HFFc6 (cell line): Measurements from ENCODE around the gene CD80. TPM values are rescaled to one million over a fixed set of nuclear protein-coding genes. Genes with fewer than 3 reads are reported as not detected.

Experiments
- DNase-seq: peaks from one replicate; pipeline ENCODE4 v3.0.0-alpha.2; 2018
- H3K27ac Mint-ChIP-seq: 2 replicates; pipeline ENCODE4 v1.8.0; 2020; ENCODE audit warnings: mild to moderate bottlenecking, mixed read lengths
- H3K27me3 Mint-ChIP-seq: 2 replicates; pipeline ENCODE4 v1.8.0; 2021; ENCODE audit warnings: mild to moderate bottlenecking, moderate library complexity, mixed read lengths; ENCODE audit not compliant: insufficient read depth
- H3K36me3 Mint-ChIP-seq: 2 replicates; pipeline ENCODE4 v1.8.0; 2021; ENCODE audit warnings: low read depth, mixed read lengths
- H3K4me1 Mint-ChIP-seq: 2 replicates; pipeline ENCODE4 v1.8.0; 2020; ENCODE audit warnings: low read depth, mixed read lengths
- H3K4me3 Mint-ChIP-seq: 2 replicates; pipeline ENCODE4 v1.8.0; 2020; ENCODE audit warnings: mild to moderate bottlenecking, moderate library complexity, mixed read lengths
- H3K9me3 Mint-ChIP-seq: 2 replicates; pipeline ENCODE4 v1.8.0; 2020; ENCODE audit warnings: mild to moderate bottlenecking, mixed read lengths
- CTCF ChIP-seq: fragments of 200-600 bp; sonication (generic); IDR thresholded peaks from 2 replicates; pipeline ENCODE4 v1.5.0; 2021; ENCODE audit warnings: antibody characterized with exemption, mild to moderate bottlenecking
- total RNA-seq, 6 experiments: library from RNA; stranded (reverse); fragmentation: NEBNext Ultra II Directional; extraction: Animal tissue kit (Norgen Biotek cat#: 25700); gene quantifications; 2 replicates in 1 of 6; 3 replicates in 5 of 6; pipeline ENCODE4 v1.2.3, GENCODE V29; 2021

CD80 gene
- total RNA-seq, 6 experiments from 2014 or later: not detected

- H3K4me3 Mint-ChIP-seq: no peak overlapping the region
- no peak for TF ChIP-seq CTCF
- H3K9me3 Mint-ChIP-seq: no peaks in the 10 kb centered on the region
- H3K27ac Mint-ChIP-seq: no peak overlapping the region
- peaks cover 22% of the 10 kb centered on the region for H3K27me3 Mint-ChIP-seq
- no peaks in the 10 kb centered on the region for H3K4me1 Mint-ChIP-seq
- DNase-seq: no peak
- no peaks in the 10 kb centered on the region for H3K36me3 Mint-ChIP-seq
These were observed 7.8 kb downstream of the CD80 start for GRCh38 chr3:119551598-119551997.

DNA sequence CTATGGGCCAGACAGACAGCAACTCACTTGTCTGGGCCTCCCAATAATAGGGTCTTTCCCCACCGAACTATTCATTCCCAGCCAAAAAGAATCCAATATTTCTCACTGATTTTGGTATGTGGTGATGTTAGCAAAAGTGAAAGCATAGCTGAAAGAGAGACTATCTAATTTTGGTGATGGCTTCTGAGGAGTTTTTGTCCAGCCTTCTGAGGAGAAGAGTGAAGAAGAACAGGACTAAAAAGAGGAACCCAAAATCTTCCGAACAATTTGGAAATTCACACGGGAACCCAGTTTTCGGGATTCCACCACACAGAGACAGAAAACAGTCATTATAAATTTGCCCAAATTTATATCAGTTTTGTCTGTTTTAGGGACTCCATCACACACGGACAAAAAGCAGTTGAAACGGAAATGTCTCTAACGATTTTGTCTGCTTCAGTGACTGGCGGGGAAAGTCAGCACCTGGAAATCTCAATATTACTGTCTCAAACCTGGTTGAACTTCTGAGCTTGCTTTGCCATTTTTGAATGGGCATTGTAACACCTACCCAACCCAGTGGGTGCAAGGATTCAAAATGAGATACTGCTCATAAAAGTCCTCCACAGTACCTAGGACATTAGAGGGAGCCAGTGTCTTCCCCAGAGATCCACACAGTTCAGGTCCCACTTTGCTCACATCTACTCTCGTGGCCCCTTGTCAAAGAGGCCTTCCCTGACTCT is 9.1 kb downstream of the CD80 start:
- Mint-ChIP-seq H3K36me3 (no peaks in the 10 kb centered on the region), H3K27ac (no peak overlapping the region)

DNA sequence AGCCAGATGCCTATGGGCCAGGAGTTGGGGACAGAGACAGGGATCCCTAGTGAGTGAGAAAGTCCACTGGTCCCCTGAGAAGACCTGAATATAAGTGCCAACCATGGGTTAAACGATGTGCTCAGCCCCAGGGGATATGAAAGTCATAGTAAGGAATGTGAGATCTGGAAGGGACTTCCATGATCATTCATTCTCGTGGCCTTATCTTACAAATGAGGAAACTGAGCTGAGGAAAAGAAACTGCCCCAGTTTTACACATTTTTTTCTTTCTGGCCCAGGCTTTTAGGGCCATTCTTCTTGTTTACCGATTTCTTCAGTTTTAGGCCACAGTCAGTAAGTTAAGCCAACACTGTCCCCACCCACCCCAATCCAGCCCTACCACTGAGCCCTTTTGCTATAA is 11.1 kb downstream of the CD80 start:
- no peak for DNase-seq
- no peaks in the 10 kb centered on the region for H3K9me3 Mint-ChIP-seq
- no peak for TF ChIP-seq CTCF
- no peak overlapping the region for H3K27ac Mint-ChIP-seq
- H3K4me3 Mint-ChIP-seq: no peak overlapping the region
- no peaks in the 10 kb centered on the region for H3K36me3 Mint-ChIP-seq
- H3K4me1 Mint-ChIP-seq: no peaks in the 10 kb centered on the region
- peaks cover 10% of the 10 kb centered on the region for H3K27me3 Mint-ChIP-seq

More for the DNA sequence above, 9.1 kb downstream of the CD80 start:
- no peak for TF ChIP-seq CTCF
- H3K4me3 Mint-ChIP-seq: no peak overlapping the region; the same call in 1 of the 2 replicates
- no peaks in the 10 kb centered on the region for H3K4me1 Mint-ChIP-seq
- no peaks in the 10 kb centered on the region for H3K9me3 Mint-ChIP-seq
- H3K27me3 Mint-ChIP-seq: peaks cover 15% of the 10 kb centered on the region
- no peak for DNase-seq

DNA sequence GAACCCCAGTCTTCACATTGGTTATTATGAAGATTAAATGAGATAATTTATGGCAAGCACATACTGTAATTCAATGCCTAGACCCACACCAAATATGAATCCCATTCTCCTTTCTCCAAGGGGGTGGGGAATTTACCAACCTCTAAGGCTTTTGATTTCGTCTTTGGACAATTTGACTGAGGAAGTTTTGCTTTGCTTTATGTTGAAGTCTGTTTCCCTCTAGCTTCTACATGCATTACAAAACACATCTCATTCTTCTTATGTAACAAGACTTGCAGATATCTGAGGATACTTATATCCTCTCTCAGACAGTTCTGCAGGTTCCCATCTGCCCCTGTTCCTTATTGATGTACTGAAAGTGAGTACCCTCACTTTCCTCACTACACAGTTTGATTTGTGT is 12.2 kb downstream of the CD80 start:
- Mint-ChIP-seq H3K27ac (no peak overlapping the region), H3K36me3 (no peaks in the 10 kb centered on the region), H3K9me3 (no peaks in the 10 kb centered on the region), H3K4me3 (no peak overlapping the region), H3K27me3 (peaks cover 16% of the 10 kb centered on the region), H3K4me1 (no peaks in the 10 kb centered on the region)
- DNase-seq: no peak
- no peak for TF ChIP-seq CTCF

DNA sequence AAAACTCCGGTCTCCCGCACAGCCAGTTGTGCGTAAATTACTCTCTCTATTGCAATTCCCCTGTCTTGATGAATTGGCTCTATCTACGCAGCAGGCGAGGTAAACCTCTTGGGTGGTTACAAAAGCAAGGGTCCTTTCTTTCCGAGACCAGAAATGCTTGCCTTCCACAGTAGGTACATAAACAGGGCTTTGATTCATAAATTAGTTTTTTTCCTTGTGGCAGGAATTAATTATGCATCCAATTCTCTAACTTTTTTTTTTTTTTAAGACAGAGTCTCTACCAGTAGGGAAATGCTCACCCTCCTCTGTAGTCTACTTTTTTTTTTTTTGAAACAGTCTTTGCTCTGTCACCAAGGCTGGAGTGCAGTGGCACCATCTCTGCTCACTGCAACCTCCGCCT is 16.3 kb downstream of the CD80 start:
- Mint-ChIP-seq H3K27ac (no peak overlapping the region), H3K36me3 (no peaks in the 10 kb centered on the region)
- TF ChIP-seq CTCF: peak; percentile 50

More for the DNA sequence above, 16.3 kb downstream of the CD80 start:
- DNase-seq: no peak
- Mint-ChIP-seq H3K27me3 (peaks cover 28% of the 10 kb centered on the region), H3K4me3 (no peak overlapping the region), H3K9me3 (no peaks in the 10 kb centered on the region), H3K4me1 (no peaks in the 10 kb centered on the region)
